ENCODE data around the gene ZFP64.
"Not testable (repeated sequence)": the region's sequence is repeated elsewhere in the genome, so short reads cannot be mapped to it uniquely, and the experiment has no call there.

ZFP64 gene

GRCh38 chr20:52204136-52204535 is 12.6 kb upstream of the ZFP64 start:
- DNase-seq (ENCODE audit: low read depth in 1 of 2, low spot score in 1 of 2), result no peak

DNA sequence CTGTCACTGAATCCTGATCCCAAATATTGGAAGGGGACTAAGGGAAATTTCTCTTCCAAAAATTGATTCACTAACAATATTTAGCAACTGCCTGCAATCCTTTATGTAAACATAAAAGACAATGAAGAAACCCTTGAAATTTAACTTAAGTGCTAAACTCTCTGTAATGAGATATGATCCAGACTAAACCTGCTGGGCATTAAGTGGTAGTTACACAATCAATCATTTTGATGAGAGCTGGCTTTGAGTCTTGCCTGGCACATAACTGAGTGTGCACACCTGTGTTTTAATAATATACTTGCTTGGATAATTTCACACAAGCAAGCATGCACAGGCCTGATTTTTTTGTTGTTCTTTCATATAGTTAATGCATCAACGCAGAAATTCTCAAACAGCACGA is 9.8 kb upstream of the ZFP64 start:
- no peak for DNase-seq (ENCODE audit: low read depth in 1 of 2, low spot score in 1 of 2)

GRCh38 chr20:52200870-52201269 is 9.3 kb upstream of the ZFP64 start:
- no peak for DNase-seq (ENCODE audit: low read depth in 1 of 2, low spot score in 1 of 2)

DNA sequence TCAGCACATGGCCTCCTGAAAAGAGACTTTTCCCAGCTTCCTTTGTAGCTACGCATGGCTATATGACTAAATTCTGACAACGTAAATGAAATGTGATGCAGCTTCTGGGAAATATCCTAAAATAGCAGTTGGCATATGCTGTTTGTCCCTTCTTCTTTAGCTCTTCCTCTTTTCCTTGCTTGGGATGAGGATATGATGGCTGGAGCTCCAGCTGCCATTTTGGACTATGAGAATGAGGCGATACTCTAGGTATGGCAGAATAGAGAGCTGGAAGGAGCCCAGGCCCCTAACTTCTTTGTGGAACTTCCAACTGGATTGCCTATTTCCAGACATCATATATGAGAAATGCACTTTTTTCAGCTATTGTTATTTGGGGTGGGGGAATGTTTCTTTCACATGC is 5.3 kb upstream of the ZFP64 start:
- DNase-seq (ENCODE audit: low read depth in 1 of 2, low spot score in 1 of 2), result no peak

DNA sequence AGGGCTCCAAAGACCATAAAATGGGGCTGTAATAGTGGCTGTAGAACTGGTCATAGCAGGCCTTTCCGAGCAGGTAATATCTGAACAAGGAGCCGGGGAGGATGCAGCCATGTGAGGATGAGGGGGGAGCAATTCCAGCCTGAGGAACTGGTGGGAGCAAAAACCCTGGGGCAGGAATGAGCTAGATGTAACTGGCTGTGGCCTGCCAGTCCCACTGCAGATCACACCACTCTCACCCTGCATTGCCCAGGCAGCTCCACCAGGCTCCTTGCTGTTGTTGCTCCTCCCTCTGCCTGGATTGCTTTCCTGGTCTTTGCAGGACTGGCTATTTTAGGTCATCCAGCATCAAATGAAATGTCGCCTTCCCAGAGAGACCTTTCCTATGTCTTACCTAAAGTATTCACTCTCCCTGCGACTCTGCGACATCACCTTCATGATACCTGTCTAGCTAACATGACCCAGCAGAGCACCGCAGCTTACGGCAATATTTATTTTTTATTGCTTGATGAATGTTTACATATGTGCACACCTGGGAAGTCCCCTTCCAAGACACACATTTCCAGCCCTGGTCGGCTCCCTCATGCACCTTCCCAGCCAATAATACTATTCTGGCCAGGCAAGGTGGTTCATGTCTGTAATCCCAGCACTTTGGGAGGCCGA is 2.4 kb upstream of the ZFP64 start:
- DNase-seq (ENCODE audit: low read depth in 1 of 2, low spot score in 1 of 2), result no peak

- DNase-seq (ENCODE audit: low read depth in 1 of 2, low spot score in 1 of 2), result no peak
These were observed 1.6 kb upstream of the ZFP64 start for GRCh38 chr20:52193133-52193532.

- DNase-seq (ENCODE audit: low read depth in 1 of 2, low spot score in 1 of 2), result not testable (repeated sequence)
These were observed 1.1 kb upstream of the ZFP64 start for GRCh38 chr20:52192719-52193007.

DNA sequence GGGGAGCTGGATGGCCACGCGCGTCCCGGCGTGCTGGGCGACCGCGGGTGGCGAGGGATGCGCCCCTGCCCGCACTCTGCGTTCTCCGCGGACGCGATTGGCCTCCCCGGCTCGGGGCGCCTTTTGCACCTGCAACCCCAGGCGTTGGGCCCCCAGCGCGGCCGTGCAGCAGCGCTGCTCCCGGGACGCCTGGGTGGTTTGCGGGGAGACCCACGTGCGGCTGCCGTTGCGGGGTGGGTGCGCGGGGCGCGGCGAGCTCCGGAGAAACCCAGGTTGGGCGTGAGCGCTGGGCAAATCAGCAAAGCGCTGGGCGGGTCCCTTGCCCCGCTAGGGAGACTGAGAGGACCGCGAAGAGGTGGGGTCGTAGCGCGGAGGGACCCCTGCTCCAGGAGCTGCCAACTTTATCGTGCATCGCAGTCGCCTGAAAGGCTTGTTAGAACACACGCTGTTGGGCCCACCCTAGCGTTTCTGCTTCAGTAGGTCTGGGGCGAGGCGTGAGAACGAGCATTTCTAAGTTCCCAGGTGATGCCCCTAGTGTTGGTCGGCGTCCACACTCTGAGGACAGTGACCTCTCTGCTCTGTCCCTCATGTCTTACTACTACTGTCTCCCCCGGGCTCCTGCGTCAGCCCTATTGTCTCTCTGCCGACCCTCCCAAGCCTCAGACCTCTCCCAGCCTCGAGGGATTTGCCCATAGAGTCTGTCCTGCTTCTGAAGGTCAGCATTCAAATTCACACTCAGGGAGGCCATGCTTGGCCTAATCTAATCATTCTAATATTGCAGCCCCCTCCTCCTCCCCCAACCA is 538 bp upstream of the ZFP64 start:
- peak in 1 of 2 donors; percentile 41 for DNase-seq (ENCODE audit: low read depth in 1 of 2, low spot score in 1 of 2)

DNA sequence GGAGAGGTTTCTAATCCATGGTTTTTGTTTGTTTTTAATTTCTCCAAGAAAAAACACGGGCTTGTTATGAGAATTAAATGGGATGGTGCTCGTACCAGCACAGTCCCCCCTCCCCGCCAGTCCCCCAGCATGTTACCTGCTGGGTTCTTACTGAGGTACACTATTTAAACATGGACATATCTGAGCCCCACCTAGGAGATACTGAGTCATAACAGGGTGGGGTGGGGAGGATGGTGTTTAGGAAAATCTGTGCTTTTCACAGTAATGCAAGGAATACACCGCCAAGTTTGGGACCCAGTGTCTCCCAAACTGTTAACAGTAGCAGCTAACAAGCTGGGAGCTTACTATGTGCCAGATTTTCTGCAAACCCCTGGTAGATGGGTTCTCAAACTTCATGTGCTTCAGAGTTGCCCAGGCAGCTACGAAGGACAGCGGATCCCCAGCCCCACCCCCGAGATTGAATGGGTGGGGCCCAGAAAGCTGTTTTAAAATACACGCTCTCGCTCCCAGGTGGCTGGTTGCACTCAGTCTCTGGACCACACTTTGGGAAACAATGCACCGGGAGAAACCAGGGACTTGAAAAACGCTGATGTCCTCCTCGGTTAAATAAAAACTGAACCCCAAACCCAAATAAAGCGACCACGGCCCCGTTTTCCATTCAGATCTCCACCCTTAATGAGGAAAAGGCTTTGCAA is 995 bp downstream of the ZFP64 start:
- DNase-seq (ENCODE audit: low read depth in 1 of 2, low spot score in 1 of 2), result peak in 1 of 2 donors; percentile 12

DNA sequence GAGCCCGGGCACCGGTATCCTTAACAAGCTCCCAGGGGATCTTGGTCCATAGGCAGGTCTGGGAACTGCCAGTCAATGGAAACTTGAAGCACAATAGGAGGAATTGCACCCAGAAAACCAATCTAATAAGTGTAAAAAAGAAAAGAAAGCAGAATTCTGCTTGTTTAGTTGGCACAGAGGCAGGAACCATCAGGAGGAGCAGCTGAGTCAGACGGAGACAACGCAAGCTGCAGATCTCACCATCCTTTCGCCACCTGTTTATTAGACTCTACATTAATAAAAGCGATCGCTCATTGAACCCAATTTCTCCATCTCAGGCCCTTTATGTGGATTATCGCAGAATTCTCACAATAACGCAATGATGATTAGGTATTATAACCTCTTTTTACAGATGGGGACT is 9.8 kb downstream of the ZFP64 start:
- DNase-seq (ENCODE audit: low read depth in 1 of 2, low spot score in 1 of 2), result no peak

DNA sequence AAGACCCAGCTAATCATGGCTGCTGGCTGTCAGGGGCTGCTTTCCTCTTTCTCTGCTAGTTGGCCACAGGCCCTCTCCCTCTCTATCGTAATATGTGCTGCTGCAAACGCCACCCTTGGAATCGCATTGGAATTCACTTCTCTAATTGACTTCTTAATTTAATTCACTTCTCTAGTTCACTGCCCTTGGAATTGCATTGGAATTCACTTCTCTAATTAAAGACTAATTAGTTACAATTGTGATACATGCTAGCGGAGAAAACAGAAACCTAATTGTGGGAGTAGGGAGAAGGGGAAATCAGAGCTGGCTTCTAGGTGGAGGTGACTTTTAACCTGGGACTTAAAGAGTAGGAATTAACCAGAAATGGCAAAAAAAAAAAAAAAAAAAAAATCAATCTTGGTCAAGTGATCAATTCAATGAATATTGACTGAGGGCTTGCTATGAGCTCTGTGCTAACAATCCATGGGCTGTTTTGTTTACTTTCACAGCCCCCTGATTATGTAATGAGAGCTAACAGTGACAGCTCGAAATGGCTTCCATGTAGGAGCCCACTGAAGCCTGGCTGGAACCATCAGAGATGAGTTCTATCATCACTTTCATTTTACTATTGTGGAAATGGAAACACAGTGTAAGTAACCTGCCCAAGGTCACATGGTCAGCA is 11.3 kb downstream of the ZFP64 start:
- no peak for DNase-seq (ENCODE audit: low read depth in 1 of 2, low spot score in 1 of 2)

- no peak for DNase-seq (ENCODE audit: low read depth in 1 of 2, low spot score in 1 of 2)
These were observed 12.0 kb downstream of the ZFP64 start for GRCh38 chr20:52179331-52180179.

GRCh38 chr20:52178691-52179090 is 12.9 kb downstream of the ZFP64 start:
- DNase-seq (ENCODE audit: low read depth in 1 of 2, low spot score in 1 of 2), result no peak

GRCh38 chr20:52175840-52176239 is 15.7 kb downstream of the ZFP64 start:
- DNase-seq (ENCODE audit: low read depth in 1 of 2, low spot score in 1 of 2), result no peak

DNA sequence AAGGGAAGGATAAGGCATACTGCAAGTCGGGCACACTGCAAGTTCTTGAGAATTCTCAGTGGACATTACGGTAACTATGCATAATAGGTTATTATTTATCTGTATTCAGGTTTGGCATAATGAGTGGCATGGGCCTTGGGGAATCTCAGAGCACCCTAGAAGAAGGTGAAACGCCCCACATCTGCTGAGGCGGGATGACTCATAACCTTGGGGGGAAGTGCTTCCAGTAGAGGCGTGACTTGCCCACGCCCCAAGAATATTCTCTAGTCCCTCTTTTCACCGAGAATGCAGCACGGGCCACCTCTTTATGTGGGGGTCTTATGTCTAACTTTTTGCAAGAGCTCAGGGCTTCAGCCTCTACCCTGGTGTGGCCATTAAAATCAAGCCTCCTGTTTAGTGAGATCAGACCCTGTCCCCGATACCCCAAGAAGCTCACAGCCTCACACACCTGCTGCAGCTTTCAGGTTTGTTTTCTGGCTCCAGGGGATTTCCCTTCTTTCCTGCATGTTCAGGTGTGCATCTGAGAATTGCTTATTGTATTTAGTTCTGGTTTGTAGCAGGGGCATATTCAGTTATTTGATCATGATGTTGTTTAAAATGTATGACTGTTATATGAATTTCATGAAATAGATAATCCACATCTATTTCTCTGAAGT is 19.1 kb downstream of the ZFP64 start:
- DNase-seq (ENCODE audit: low read depth in 1 of 2, low spot score in 1 of 2), result no peak

GRCh38 chr20:52171025-52171424 is 20.6 kb downstream of the ZFP64 start:
- no peak for DNase-seq (ENCODE audit: low read depth in 1 of 2, low spot score in 1 of 2)

- DNase-seq (ENCODE audit: low read depth in 1 of 2, low spot score in 1 of 2), result no peak
These were observed 23.5 kb downstream of the ZFP64 start for GRCh38 chr20:52168116-52168515.

DNA sequence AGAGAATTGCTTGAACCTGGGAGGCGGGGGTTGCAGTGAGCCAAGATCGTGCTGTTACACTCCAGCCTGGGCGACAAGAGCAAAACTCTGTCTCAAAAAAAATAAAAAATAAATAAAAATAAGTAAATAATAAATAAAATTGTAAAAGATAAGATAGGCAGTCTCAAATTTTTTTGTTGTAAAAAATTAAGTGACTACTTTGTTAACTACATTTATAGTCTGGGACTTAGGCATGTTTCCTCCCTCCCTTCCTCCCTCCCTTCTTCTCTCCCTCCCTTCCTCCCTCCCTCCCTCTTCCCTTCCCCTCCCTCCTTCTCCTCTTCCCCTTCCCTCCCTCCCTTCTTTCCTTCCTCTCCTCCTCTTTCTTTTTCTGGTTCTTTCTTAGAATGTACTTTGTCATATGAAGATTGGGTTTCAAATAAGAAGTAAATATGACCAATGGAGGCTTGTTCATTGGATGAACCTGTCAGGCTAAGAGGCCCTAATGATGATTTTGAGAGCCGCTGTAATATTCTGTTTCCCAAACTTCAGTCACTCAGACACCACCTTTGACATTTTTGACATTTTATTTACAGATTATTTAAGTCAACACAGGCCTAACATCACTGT is 24.2 kb downstream of the ZFP64 start:
- no peak for DNase-seq (ENCODE audit: low read depth in 1 of 2, low spot score in 1 of 2)

GRCh38 chr20:52166150-52166549 is 25.4 kb downstream of the ZFP64 start:
- no peak for DNase-seq (ENCODE audit: low read depth in 1 of 2, low spot score in 1 of 2)

- DNase-seq (ENCODE audit: low read depth in 1 of 2, low spot score in 1 of 2), result no peak
These were observed 30.9 kb downstream of the ZFP64 start for GRCh38 chr20:52160621-52161204.

Data from stimulated activated CD4-positive, alpha-beta T cell treated with anti-CD3 and anti-CD28 coated beads, Interleukin-15, amount 100 ng/mL, for 1 hour (primary cell).